IMR-90 (cell line): ENCODE results near the gene TRAPPC8. TPM values are rescaled to one million over a fixed set of nuclear protein-coding genes. Genes with fewer than 3 reads are reported as not detected.
"Not testable (repeated sequence)": the region's sequence is repeated elsewhere in the genome, so short reads cannot be mapped to it uniquely, and the experiment has no call there.

Experiments used
- ATAC-seq: fragments of 200-7000 bp; cut with Tn5 transposase; 2 replicates; pipeline ENCODE4 v1.9.1; 2020; ENCODE audit warnings: low read depth, mild to moderate bottlenecking, moderate library complexity
- BruUV-seq: library from RNA; stranded (reverse); fragments of 400-500 nt; replicated peaks from 2 replicates; lab custom pipeline; 2021; lab: Mats Ljungman, UMichigan
- CTCF ChIA-PET: fragments of 300-600 bp; formaldehyde crosslinking; extraction: SDS; loops from one replicate; lab custom pipeline; 2021; ENCODE audit warnings: antibody characterized with exemption; lab: Yijun Ruan, JAX
- POLR2A ChIA-PET: fragments of 300-600 bp; sonication (Branson Sonifier 250); formaldehyde crosslinking; loops from one replicate; lab custom pipeline; 2022; ENCODE audit warnings: antibody characterized with exemption; ENCODE audit not compliant: unreplicated experiment; lab: Charles Lee
- DNase-seq: peaks from one replicate; pipeline ENCODE4 v3.0.0; 2013
- H2AFZ ChIP-seq: replicated peaks from 2 replicates; pipeline ENCODE3; 2013; ENCODE audit warnings: low read length, mild to moderate bottlenecking; ENCODE audit not compliant: poor library complexity
- H2AK5ac ChIP-seq: 2 replicates; pipeline ENCODE4 v1.6.1; 2013; ENCODE audit warnings: low read depth, low read length, inconsistent platforms
- H2AK9ac ChIP-seq: replicated peaks from 2 replicates; pipeline ENCODE3; 2013; ENCODE audit warnings: mild to moderate bottlenecking, low read depth, low read length, moderate library complexity; ENCODE audit not compliant: poor library complexity
- H2BK120ac ChIP-seq: 2 replicates; pipeline ENCODE4 v1.6.1; 2013; ENCODE audit warnings: low read depth, low read length, inconsistent platforms
- H2BK15ac ChIP-seq: 3 replicates; pipeline ENCODE4 v1.6.1; 2013; ENCODE audit warnings: low read depth, low read length, inconsistent platforms
- H2BK20ac ChIP-seq: 2 replicates; pipeline ENCODE4 v1.6.1; 2013; ENCODE audit warnings: low read depth, mild to moderate bottlenecking, inconsistent platforms, low read length, moderate library complexity
- H2BK5ac ChIP-seq: 2 replicates; pipeline ENCODE4 v1.6.1; 2013; ENCODE audit warnings: mild to moderate bottlenecking, low read depth, low read length, inconsistent platforms; ENCODE audit not compliant: poor library complexity, severe bottlenecking
- H3K14ac ChIP-seq: replicated peaks from 2 replicates; pipeline ENCODE4 v1.6.1; 2013; ENCODE audit warnings: low read depth, low read length, inconsistent platforms
- H3K18ac ChIP-seq: 2 replicates; pipeline ENCODE4 v1.6.1; 2013; ENCODE audit warnings: low read depth, low read length, control low read depth
- H3K23ac ChIP-seq: 2 replicates; pipeline ENCODE4 v1.6.1; 2013; ENCODE audit warnings: low read depth, low read length, inconsistent platforms
- H3K27ac ChIP-seq: 2 replicates; pipeline ENCODE4 v1.5.1; 2013; ENCODE audit warnings: mild to moderate bottlenecking, control low read depth, low read length; ENCODE audit not compliant: insufficient read depth
- H3K27me3 ChIP-seq: 2 replicates; pipeline ENCODE4 v1.6.1; 2013; ENCODE audit warnings: low read length; ENCODE audit not compliant: control insufficient read depth, insufficient read depth
- H3K36me3 ChIP-seq: 2 replicates; pipeline ENCODE4 v1.6.1; 2013; ENCODE audit warnings: low read length, mixed read lengths; ENCODE audit not compliant: control insufficient read depth, insufficient read depth
- H3K4ac ChIP-seq: 2 replicates; pipeline ENCODE4 v1.6.1; 2013; ENCODE audit warnings: low read depth, low read length, inconsistent platforms
- H3K4me1 ChIP-seq: 2 replicates; pipeline ENCODE4 v1.6.1; 2013; ENCODE audit warnings: low read length, mixed read lengths; ENCODE audit not compliant: control insufficient read depth, insufficient read depth
- H3K4me2 ChIP-seq: 2 replicates; pipeline ENCODE4 v1.6.1; 2013; ENCODE audit warnings: low read depth, mild to moderate bottlenecking, control low read depth, low read length, moderate library complexity
- H3K4me3 ChIP-seq: 2 replicates; pipeline ENCODE4 v1.5.1; 2013; ENCODE audit warnings: low read depth, mild to moderate bottlenecking, control low read depth, low read length, moderate library complexity; ENCODE audit not compliant: insufficient read depth
- H3K56ac ChIP-seq: 2 replicates; pipeline ENCODE4 v1.6.1; 2013; ENCODE audit warnings: low read length, inconsistent platforms; ENCODE audit not compliant: insufficient read depth; ENCODE audit errors: extremely low read depth
- H3K79me1 ChIP-seq, 2 experiments: 2 replicates each; pipeline ENCODE4 v1.6.1; 2013; ENCODE audit warnings: low read length in 2 of 2, inconsistent platforms in 1 of 2, low read depth in 1 of 2
- H3K9ac ChIP-seq: 2 replicates; pipeline ENCODE4 v1.6.1; 2013; ENCODE audit warnings: low read depth, low read length, control low read depth
- H3K9me1 ChIP-seq: 2 replicates; pipeline ENCODE4 v1.6.1; 2013; ENCODE audit warnings: low read length, inconsistent platforms; ENCODE audit not compliant: insufficient read depth
- H3K9me3 ChIP-seq: 2 replicates; pipeline ENCODE4 v1.6.1; 2013; ENCODE audit warnings: low read length; ENCODE audit not compliant: control insufficient read depth, insufficient read depth
- H4K20me1 ChIP-seq: 2 replicates; pipeline ENCODE4 v1.6.1; 2013; ENCODE audit warnings: low read length, inconsistent platforms; ENCODE audit not compliant: insufficient read depth
- H4K5ac ChIP-seq: 2 replicates; pipeline ENCODE4 v1.6.1; 2013; ENCODE audit warnings: mild to moderate bottlenecking, low read depth, low read length, control low read depth
- H4K8ac ChIP-seq, 2 experiments: 2 replicates each; pipeline ENCODE4 v1.6.1; 2013; ENCODE audit warnings: low read depth in 2 of 2, low read length in 2 of 2, control low read depth in 1 of 2, inconsistent platforms in 1 of 2
- H4K91ac ChIP-seq: 2 replicates; pipeline ENCODE4 v1.6.1; 2013; ENCODE audit warnings: low read depth, low read length, inconsistent platforms; ENCODE audit not compliant: insufficient read depth
- WGBS, 2 experiments: methylation state at CpG; one replicate each; pipeline versions ENCODE4 v1.1.5 to v1.1.7; 2013; ENCODE audit warnings: missing lambda C conversion rate in 2 of 2; ENCODE audit not compliant: insufficient read length in 1 of 2; ENCODE audit errors: extremely low coverage in 2 of 2; 5-methylcytosine and 5-hydroxymethylcytosine counted together
- dilution Hi-C: fragments of 300-500 bp; cut with HindIII; formaldehyde crosslinking; loops from one replicate; pipeline ENCODE4 v1.14.3; 2018; ENCODE audit warnings: low sequenced_read_pairs; ENCODE audit not compliant: unreplicated experiment
- in situ Hi-C: fragments of 300-500 bp; cut with MboI; formaldehyde crosslinking; loops from 3 replicates; pipeline ENCODE4 v1.14.3; 2019; ENCODE audit warnings: low sequenced_read_pairs, inconsistent platforms, mixed read lengths
- intact Hi-C: fragments of 100-400 bp; cut with micrococcal nuclease; formaldehyde crosslinking; loops from 2 replicates; pipeline ENCODE4 v1.10.0; 2022
- polyA plus RNA-seq, 3 experiments: library from polyadenylated mRNA; depleted of rRNA; stranded (reverse); fragments of >200 nt; gene quantifications; 2 replicates each; pipeline ENCODE4 v1.2.3, GENCODE V29; 2012; ENCODE audit warnings: low replicate concordance in 1 of 3
- total RNA-seq: library from RNA; depleted of rRNA; stranded (reverse); fragments of >200 nt; gene quantifications from 2 replicates; pipeline ENCODE4 v1.2.3, GENCODE V29; 2012

Gene TRAPPC8
- total and polyA plus RNA-seq, 2 of the 4 experiments (the other 2 are of a cell fraction): 21.8 to 54.3 TPM

- H3K27ac ChIP-seq, POLR2A ChIA-PET, H4K5ac ChIP-seq, H3K9ac ChIP-seq, in situ Hi-C loops, H3K4me3 ChIP-seq, H2BK20ac ChIP-seq, H3K4ac ChIP-seq, H3K14ac ChIP-seq, BruUV-seq, H4K20me1 ChIP-seq, H2AFZ ChIP-seq, CTCF ChIA-PET, H3K27me3 ChIP-seq, H2BK120ac ChIP-seq, DNase-seq, H3K79me1 ChIP-seq, intact Hi-C loops, H3K56ac ChIP-seq, H3K36me3 ChIP-seq, dilution Hi-C loops, H3K9me1 ChIP-seq, H3K4me1 ChIP-seq, H2BK5ac ChIP-seq, H3K9me3 ChIP-seq, H3K18ac ChIP-seq, H2AK5ac ChIP-seq, H2BK15ac ChIP-seq, H2AK9ac ChIP-seq, H3K23ac ChIP-seq, H4K8ac ChIP-seq, ATAC-seq, H3K4me2 ChIP-seq, H4K91ac ChIP-seq: not testable (repeated sequence)
- no CpG with 5 or more reads among the region's 9 CpGs for WGBS, 2 experiments
These were observed 5.4 kb upstream of the TRAPPC8 start for GRCh38 chr18:31948349-31948748.
